Fibroblast of the conjunctiva (primary cell): ENCODE data around the gene TRIM3.

Source experiments
- DNase-seq: peaks from one replicate; pipeline ENCODE4 v3.0.0-alpha.2; 2010; ENCODE audit warnings: low read depth

Gene TRIM3

GRCh38 chr11:6480299-6480914 lies 6.7 kb upstream of the TRIM3 start:
- DNase-seq, result no peak

GRCh38 chr11:6476571-6476970 lies 2.8 kb upstream of the TRIM3 start:
- DNase-seq, result no peak

GRCh38 chr11:6475936-6476335 lies 2.2 kb upstream of the TRIM3 start:
- DNase-seq, result no peak

GRCh38 chr11:6474806-6475500 lies 1.2 kb upstream of the TRIM3 start:
- no peak for DNase-seq

- no peak for DNase-seq
These were observed 662 bp upstream of the TRIM3 start for GRCh38 chr11:6474413-6474792.

- DNase-seq, result no peak
These were observed 807 bp downstream of the TRIM3 start for GRCh38 chr11:6472934-6473333.

GRCh38 chr11:6469599-6469998 lies 4.1 kb downstream of the TRIM3 start:
- DNase-seq, result no peak

- peak; percentile 79 for DNase-seq
These were observed 4.8 kb downstream of the TRIM3 start for GRCh38 chr11:6468712-6469495.

GRCh38 chr11:6459099-6459450 lies 14.7 kb downstream of the TRIM3 start:
- DNase-seq, result no peak

- no peak for DNase-seq
These were observed 15.2 kb downstream of the TRIM3 start for GRCh38 chr11:6458352-6459098.

GRCh38 chr11:6457581-6458320 lies 16.0 kb downstream of the TRIM3 start:
- DNase-seq, result no peak

GRCh38 chr11:6456361-6457073 lies 17.2 kb downstream of the TRIM3 start:
- DNase-seq, result no peak

- DNase-seq, result no peak
These were observed 18.7 kb downstream of the TRIM3 start for GRCh38 chr11:6455070-6455469.

GRCh38 chr11:6453152-6453551 lies 20.6 kb downstream of the TRIM3 start:
- DNase-seq, result no peak

GRCh38 chr11:6452219-6452618 lies 21.5 kb downstream of the TRIM3 start:
- no peak for DNase-seq

- no peak for DNase-seq
These were observed 25.2 kb downstream of the TRIM3 start for GRCh38 chr11:6448574-6448973.

GRCh38 chr11:6443269-6444003 lies 30.3 kb downstream of the TRIM3 start:
- DNase-seq, result no peak

GRCh38 chr11:6442441-6442840 lies 31.3 kb downstream of the TRIM3 start:
- DNase-seq, result no peak

- DNase-seq, result no peak
These were observed 32.8 kb downstream of the TRIM3 start, which contains the start of gene HPX for GRCh38 chr11:6440906-6441358. Gene HPX, minus strand, starts transcription at chr11:6440987. Its CDS starts 24 bp downstream, at chr11:6440963.

- peak; percentile 38 for DNase-seq
These were observed 34.7 kb downstream of the TRIM3 start for GRCh38 chr11:6438979-6439571.
